Endothelial cell (in vitro differentiated cells): ENCODE measurements around the gene MED27. TPM values are rescaled to one million over a fixed set of nuclear protein-coding genes. Genes with fewer than 3 reads are reported as not detected.

ENCODE experiments used
- DNase-seq: peaks from one replicate; pipeline ENCODE4 v3.0.0; 2021; ENCODE audit warnings: low spot score
- H3K27ac Mint-ChIP-seq: one replicate; pipeline ENCODE4 v1.8.0; 2021; ENCODE audit warnings: mixed read lengths, inconsistent platforms; ENCODE audit not compliant: unreplicated experiment
- H3K27me3 Mint-ChIP-seq: one replicate; pipeline ENCODE4 v1.8.0; 2021; ENCODE audit warnings: mild to moderate bottlenecking, moderate library complexity, mixed read lengths, inconsistent platforms; ENCODE audit not compliant: unreplicated experiment
- H3K36me3 Mint-ChIP-seq: one replicate; pipeline ENCODE4 v1.8.0; 2021; ENCODE audit warnings: mild to moderate bottlenecking, low read depth, mixed read lengths, inconsistent platforms; ENCODE audit not compliant: unreplicated experiment
- H3K4me1 Mint-ChIP-seq: one replicate; pipeline ENCODE4 v1.8.0; 2021; ENCODE audit warnings: mild to moderate bottlenecking, mixed read lengths, inconsistent platforms; ENCODE audit not compliant: unreplicated experiment
- H3K4me3 Mint-ChIP-seq: one replicate; pipeline ENCODE4 v1.8.0; 2021; ENCODE audit warnings: mild to moderate bottlenecking, mixed read lengths, inconsistent platforms; ENCODE audit not compliant: unreplicated experiment
- H3K9me3 Mint-ChIP-seq: one replicate; pipeline ENCODE4 v1.8.0; 2021; ENCODE audit warnings: mixed read lengths, inconsistent platforms; ENCODE audit not compliant: unreplicated experiment
- total RNA-seq: library from RNA; stranded (reverse); fragmentation: NEBNext Ultra II Directional; extraction: Animal tissue kit (Norgen Biotek cat#: 25700); gene quantifications from one replicate; pipeline ENCODE4 v1.2.1, GENCODE V29; 2021; ENCODE audit not compliant: unreplicated experiment
- TF ChIP-seq, protein P1 (sequence below): fragments of 200-600 bp; sonication (generic); IDR thresholded peaks from one replicate; pipeline ENCODE4 v1.5.0; 2021; ENCODE audit warnings: antibody characterized with exemption; ENCODE audit not compliant: unreplicated experiment

MED27 gene
- total RNA-seq, 1 donor from 2014 or later, result 24.0 TPM

DNA sequence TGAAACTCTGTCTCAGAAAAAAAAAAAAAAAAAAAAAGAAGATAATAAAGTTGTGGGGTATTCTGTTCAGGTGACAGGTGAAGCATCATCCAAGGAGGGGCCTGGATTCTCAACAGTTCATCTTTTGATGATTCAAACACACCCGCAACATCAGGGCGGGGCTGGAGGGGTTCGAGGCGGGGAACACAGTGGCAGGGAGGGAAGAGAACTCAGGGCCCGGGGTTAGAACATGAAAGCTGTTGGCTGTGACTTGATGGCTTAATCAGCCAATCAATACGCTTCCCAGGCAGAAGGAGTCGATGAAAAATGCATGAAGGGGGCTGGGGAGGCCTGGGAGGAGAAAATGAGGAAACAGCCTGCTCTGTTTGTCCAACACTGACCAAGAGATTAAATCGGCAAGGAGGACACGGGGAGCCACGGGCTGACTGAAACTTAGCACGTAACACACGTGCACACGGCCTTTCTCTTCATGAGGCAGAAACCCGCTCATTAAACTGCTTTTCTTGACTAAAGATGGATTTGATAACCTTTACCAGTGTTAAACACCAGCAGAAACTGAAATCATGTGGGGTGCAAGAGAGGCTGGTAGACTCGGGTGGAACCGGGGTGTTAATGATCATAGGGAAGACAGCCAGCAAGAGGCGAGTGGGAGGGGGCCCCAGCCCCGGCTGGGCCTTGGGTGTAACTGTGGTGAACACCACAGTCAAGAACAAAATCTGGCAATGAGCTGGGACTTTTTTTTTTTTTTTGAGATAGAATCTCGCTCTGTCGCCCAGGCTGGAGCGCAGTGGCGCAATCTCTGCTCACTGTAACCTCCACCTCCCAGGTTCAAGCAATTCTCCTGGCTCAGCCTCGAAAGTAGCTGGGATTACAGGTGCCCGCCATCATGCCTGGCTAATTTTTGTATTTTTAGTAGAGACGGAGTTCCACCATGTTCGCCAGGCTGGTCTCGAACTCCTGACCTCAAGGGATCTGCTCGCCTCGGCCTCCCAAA is 234.1 kb downstream of the MED27 start:
- no peaks in the 10 kb centered on the region for H3K9me3 Mint-ChIP-seq
- H3K4me3 Mint-ChIP-seq, result no peak overlapping the region
- H3K27ac Mint-ChIP-seq, result no peak overlapping the region
- no peaks in the 10 kb centered on the region for H3K4me1 Mint-ChIP-seq
- H3K36me3 Mint-ChIP-seq, result no peaks in the 10 kb centered on the region
- peaks cover 13% of the 10 kb centered on the region for H3K27me3 Mint-ChIP-seq
- TF ChIP-seq, protein P1, sequence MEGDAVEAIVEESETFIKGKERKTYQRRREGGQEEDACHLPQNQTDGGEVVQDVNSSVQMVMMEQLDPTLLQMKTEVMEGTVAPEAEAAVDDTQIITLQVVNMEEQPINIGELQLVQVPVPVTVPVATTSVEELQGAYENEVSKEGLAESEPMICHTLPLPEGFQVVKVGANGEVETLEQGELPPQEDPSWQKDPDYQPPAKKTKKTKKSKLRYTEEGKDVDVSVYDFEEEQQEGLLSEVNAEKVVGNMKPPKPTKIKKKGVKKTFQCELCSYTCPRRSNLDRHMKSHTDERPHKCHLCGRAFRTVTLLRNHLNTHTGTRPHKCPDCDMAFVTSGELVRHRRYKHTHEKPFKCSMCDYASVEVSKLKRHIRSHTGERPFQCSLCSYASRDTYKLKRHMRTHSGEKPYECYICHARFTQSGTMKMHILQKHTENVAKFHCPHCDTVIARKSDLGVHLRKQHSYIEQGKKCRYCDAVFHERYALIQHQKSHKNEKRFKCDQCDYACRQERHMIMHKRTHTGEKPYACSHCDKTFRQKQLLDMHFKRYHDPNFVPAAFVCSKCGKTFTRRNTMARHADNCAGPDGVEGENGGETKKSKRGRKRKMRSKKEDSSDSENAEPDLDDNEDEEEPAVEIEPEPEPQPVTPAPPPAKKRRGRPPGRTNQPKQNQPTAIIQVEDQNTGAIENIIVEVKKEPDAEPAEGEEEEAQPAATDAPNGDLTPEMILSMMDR, result no peak
- no peak for DNase-seq

DNA sequence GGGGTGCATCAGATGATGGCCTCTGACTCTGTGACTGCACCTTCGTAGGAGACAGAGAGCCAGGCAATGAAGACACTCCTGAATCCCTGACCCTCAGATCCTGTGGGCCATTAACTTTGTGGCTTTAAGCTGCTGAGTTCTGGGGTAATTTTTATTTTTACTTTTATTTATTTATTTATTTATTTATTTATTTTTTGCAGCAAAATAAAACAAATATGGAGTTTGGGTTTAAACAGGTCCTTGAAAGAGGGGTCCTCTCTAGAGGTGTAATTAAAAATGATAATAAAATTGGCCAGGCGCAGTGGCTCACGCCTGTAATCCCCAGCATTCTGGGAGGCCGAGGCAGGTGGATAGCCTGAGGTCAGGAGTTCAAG is 234.9 kb downstream of the MED27 start:
- TF ChIP-seq, protein P1, result no peak
- H3K4me3 Mint-ChIP-seq, result no peak overlapping the region
- peaks cover 13% of the 10 kb centered on the region for H3K27me3 Mint-ChIP-seq
- H3K4me1 Mint-ChIP-seq, result no peaks in the 10 kb centered on the region
- H3K36me3 Mint-ChIP-seq, result no peaks in the 10 kb centered on the region
- no peak for DNase-seq
- H3K27ac Mint-ChIP-seq, result no peak overlapping the region
- no peaks in the 10 kb centered on the region for H3K9me3 Mint-ChIP-seq

DNA sequence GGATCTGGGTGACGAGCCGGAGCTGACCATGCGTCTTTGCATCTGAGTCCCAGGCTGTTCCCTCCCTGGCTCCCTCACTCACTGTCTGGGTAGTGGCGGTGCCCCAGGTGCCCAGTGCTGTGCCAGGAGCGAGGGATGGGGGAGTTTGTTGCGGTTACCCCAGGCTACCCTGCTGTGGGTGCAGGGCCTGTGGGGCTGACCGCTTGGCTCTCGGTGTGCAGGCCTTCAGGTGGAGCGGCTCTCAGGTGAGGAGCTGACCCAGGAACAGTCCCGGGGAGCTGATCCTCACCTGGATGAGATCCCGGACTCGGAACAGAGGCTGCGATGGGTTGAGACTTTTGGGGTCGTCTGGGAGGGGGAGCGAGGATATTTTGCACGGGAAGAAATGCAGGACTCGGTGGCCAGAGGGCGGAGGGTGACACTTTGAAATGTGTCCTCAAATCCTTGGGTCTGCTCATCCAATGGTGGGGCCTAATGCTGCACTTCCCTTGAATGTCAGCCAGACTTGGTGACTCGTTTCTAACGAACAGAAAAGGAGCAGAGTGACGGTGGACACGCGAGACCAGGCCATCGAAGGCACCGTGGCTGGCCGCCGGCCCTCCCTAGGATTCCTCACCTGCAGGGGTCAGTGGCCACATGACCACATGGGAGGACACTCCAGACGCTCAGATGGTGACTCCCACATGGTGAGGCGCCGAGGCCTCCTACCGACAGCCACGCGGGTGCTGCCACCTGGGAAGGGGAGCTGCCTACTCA is 235.5 kb downstream of the MED27 start:
- Mint-ChIP-seq H3K27me3 (peaks cover 13% of the 10 kb centered on the region), H3K4me1 (no peaks in the 10 kb centered on the region), H3K4me3 (no peak overlapping the region), H3K27ac (no peak overlapping the region), H3K9me3 (no peaks in the 10 kb centered on the region), H3K36me3 (no peaks in the 10 kb centered on the region)
- DNase-seq, result no peak
- TF ChIP-seq, protein P1, result no peak

DNA sequence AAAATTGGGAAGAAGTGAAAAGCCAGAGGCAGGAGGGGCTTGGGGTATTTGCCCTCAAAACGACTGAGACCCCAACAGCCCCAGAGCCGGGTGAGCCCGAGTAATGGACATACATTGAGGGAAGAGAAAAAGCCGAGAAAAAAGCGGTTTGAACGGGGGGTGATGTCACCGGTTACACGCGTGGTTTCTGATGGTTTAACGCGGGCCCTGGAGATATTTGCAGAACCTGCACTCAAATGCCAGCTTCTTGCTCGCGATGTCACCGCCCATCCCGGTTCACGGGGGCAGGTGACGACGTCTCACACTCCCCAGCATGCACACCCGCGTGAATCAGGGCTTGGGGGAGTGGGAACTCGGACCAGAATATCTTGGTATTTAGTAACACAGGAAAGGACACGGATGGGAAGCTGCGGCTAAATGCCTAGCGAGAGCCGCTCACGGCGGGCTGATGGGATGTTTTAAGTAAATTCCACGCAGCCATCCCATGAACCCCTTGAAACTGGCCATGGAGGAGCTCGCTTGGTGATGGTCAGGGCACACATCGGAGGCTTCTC is 237.8 kb downstream of the MED27 start:
- peaks cover 17% of the 10 kb centered on the region for H3K27me3 Mint-ChIP-seq
- no peak for DNase-seq
- no peak overlapping the region for H3K27ac Mint-ChIP-seq

More for the DNA sequence above, 237.8 kb downstream of the MED27 start:
- H3K4me1 Mint-ChIP-seq, result no peaks in the 10 kb centered on the region
- no peaks in the 10 kb centered on the region for H3K36me3 Mint-ChIP-seq
- H3K9me3 Mint-ChIP-seq, result no peaks in the 10 kb centered on the region
- H3K4me3 Mint-ChIP-seq, result no peak overlapping the region
- TF ChIP-seq, protein P1, result no peak
